Activated naive CD4-positive, alpha-beta T cell treated with anti-CD3 and anti-CD28 coated beads, Interleukin-2, amount 10 ng/mL, durations not matched to agents 7 days and 5 days (primary cell): Measurements from ENCODE around the gene PRSS50.
A peak's percentile ranks its signal among the peaks of the same experiment; 100 is the strongest.

ENCODE experiments used
- CTCF ChIA-PET: fragments of 350-600 bp; sonication (Branson Sonifier 250); formaldehyde crosslinking; loops from one replicate; lab custom pipeline; 2021; ENCODE audit warnings: antibody characterized with exemption; lab: Charles Lee
- DNase-seq: peaks from one replicate; pipeline ENCODE4 v3.0.0-alpha.2; 2020
- H3K27ac Mint-ChIP-seq: one replicate; pipeline ENCODE4 v1.8.0; 2021; ENCODE audit warnings: mild to moderate bottlenecking, moderate library complexity, mixed read lengths
- H3K27me3 Mint-ChIP-seq: one replicate; pipeline ENCODE4 v1.8.0; 2021; ENCODE audit warnings: mild to moderate bottlenecking, mixed read lengths
- H3K36me3 Mint-ChIP-seq: one replicate; pipeline ENCODE4 v1.8.0; 2021; ENCODE audit warnings: mixed read lengths
- H3K4me1 Mint-ChIP-seq: one replicate; pipeline ENCODE4 v1.8.0; 2021; ENCODE audit warnings: mixed read lengths
- H3K4me3 Mint-ChIP-seq: one replicate; pipeline ENCODE4 v1.8.0; 2021; ENCODE audit warnings: mild to moderate bottlenecking, moderate library complexity, mixed read lengths
- H3K9me3 Mint-ChIP-seq: one replicate; pipeline ENCODE4 v1.8.0; 2021; ENCODE audit warnings: mixed read lengths

Gene PRSS50

GRCh38 chr3:46669191-46669999, 48.3 kb downstream of the PRSS50 start:
- peak; percentile 19 for DNase-seq
- Mint-ChIP-seq H3K4me3 (no peak overlapping the region), H3K36me3 (peaks cover 3% of the 10 kb centered on the region), H3K9me3 (no peaks in the 10 kb centered on the region), H3K27me3 (no peaks in the 10 kb centered on the region), H3K27ac (no peak overlapping the region), H3K4me1 (no peaks in the 10 kb centered on the region)
- CTCF ChIA-PET, result interaction anchor here (0.6 kb wide), 1 partner anchor 696 kb away, joined by 3 read pairs; no protein-coding TSS in a partner anchor

- Mint-ChIP-seq H3K27ac (no peak overlapping the region), H3K9me3 (no peaks in the 10 kb centered on the region)
- CTCF ChIA-PET, result interaction anchor here (0.6 kb wide), 1 partner anchor 697 kb away, joined by 3 read pairs; no protein-coding TSS in a partner anchor
Observed at GRCh38 chr3:46668591-46668990, 49.1 kb downstream of the PRSS50 start.

GRCh38 chr3:46668116-46668515, 49.6 kb downstream of the PRSS50 start:
- Mint-ChIP-seq H3K27me3 (no peaks in the 10 kb centered on the region), H3K4me1 (no peaks in the 10 kb centered on the region), H3K27ac (no peak overlapping the region), H3K4me3 (no peak overlapping the region), H3K9me3 (no peaks in the 10 kb centered on the region), H3K36me3 (no peaks in the 10 kb centered on the region)
- DNase-seq, result no peak
- CTCF ChIA-PET, result no interaction called here

More at GRCh38 chr3:46668591-46668990, 49.1 kb downstream of the PRSS50 start:
- no peak for DNase-seq
- no peak overlapping the region for H3K4me3 Mint-ChIP-seq
- H3K4me1 Mint-ChIP-seq, result no peaks in the 10 kb centered on the region
- no peaks in the 10 kb centered on the region for H3K36me3 Mint-ChIP-seq
- no peaks in the 10 kb centered on the region for H3K27me3 Mint-ChIP-seq

- Mint-ChIP-seq H3K27ac (no peak overlapping the region), H3K27me3 (peaks cover 1% of the 10 kb centered on the region), H3K4me1 (no peaks in the 10 kb centered on the region), H3K36me3 (no peaks in the 10 kb centered on the region), H3K4me3 (no peak overlapping the region), H3K9me3 (no peaks in the 10 kb centered on the region)
- no peak for DNase-seq
- CTCF ChIA-PET, result no interaction called here
Observed at GRCh38 chr3:46667657-46668056, 50.0 kb downstream of the PRSS50 start.

- no peaks in the 10 kb centered on the region for H3K9me3 Mint-ChIP-seq
- no peaks in the 10 kb centered on the region for H3K4me1 Mint-ChIP-seq
- peaks cover 7% of the 10 kb centered on the region for H3K27me3 Mint-ChIP-seq
- no peak overlapping the region for H3K27ac Mint-ChIP-seq
- DNase-seq, result no peak
- CTCF ChIA-PET, result interaction anchor here (0.5 kb wide), 1 partner anchor 95 kb away, joined by 3 read pairs; no protein-coding TSS in a partner anchor
- no peaks in the 10 kb centered on the region for H3K36me3 Mint-ChIP-seq
- no peak overlapping the region for H3K4me3 Mint-ChIP-seq
Observed at GRCh38 chr3:46667061-46667621, 50.5 kb downstream of the PRSS50 start.

GRCh38 chr3:46666453-46666845, 51.2 kb downstream of the PRSS50 start:
- Mint-ChIP-seq H3K27ac (no peak overlapping the region), H3K4me3 (no peak overlapping the region), H3K4me1 (no peaks in the 10 kb centered on the region), H3K9me3 (no peaks in the 10 kb centered on the region), H3K27me3 (peaks cover 13% of the 10 kb centered on the region), H3K36me3 (no peaks in the 10 kb centered on the region)
- CTCF ChIA-PET, result interaction anchor here (0.5 kb wide), 1 partner anchor 94 kb away, joined by 3 read pairs; no protein-coding TSS in a partner anchor
- DNase-seq, result no peak

- no peak for DNase-seq
- no peaks in the 10 kb centered on the region for H3K4me1 Mint-ChIP-seq
- H3K27me3 Mint-ChIP-seq, result peaks cover 19% of the 10 kb centered on the region
- H3K36me3 Mint-ChIP-seq, result no peaks in the 10 kb centered on the region
- CTCF ChIA-PET, result no interaction called here
- H3K27ac Mint-ChIP-seq, result no peak overlapping the region
- no peaks in the 10 kb centered on the region for H3K9me3 Mint-ChIP-seq
- no peak overlapping the region for H3K4me3 Mint-ChIP-seq
Observed at GRCh38 chr3:46665763-46666452, 51.8 kb downstream of the PRSS50 start.

GRCh38 chr3:46664971-46665762, 52.5 kb downstream of the PRSS50 start:
- no peak overlapping the region for H3K4me3 Mint-ChIP-seq
- H3K4me1 Mint-ChIP-seq, result no peaks in the 10 kb centered on the region
- no peak overlapping the region for H3K27ac Mint-ChIP-seq
- H3K27me3 Mint-ChIP-seq, result peaks cover 26% of the 10 kb centered on the region
- no peaks in the 10 kb centered on the region for H3K36me3 Mint-ChIP-seq
- no peak for DNase-seq
- CTCF ChIA-PET, result interaction anchor here (1.1 to 1.4 kb wide), 2 partner anchors 8 to 176 kb away, joined by 3 to 5 read pairs; no protein-coding TSS in a partner anchor
- H3K9me3 Mint-ChIP-seq, result no peaks in the 10 kb centered on the region

- Mint-ChIP-seq H3K27ac (no peak overlapping the region), H3K36me3 (no peaks in the 10 kb centered on the region), H3K4me1 (no peaks in the 10 kb centered on the region), H3K4me3 (no peak overlapping the region), H3K9me3 (no peaks in the 10 kb centered on the region), H3K27me3 (peaks cover 32% of the 10 kb centered on the region)
- no peak for DNase-seq
- CTCF ChIA-PET, result interaction anchor here (0.8 to 1.4 kb wide), 5 partner anchors 9 to 175 kb away, joined by 3 to 5 read pairs (median 3); no protein-coding TSS in a partner anchor
Observed at GRCh38 chr3:46664188-46664970, 53.3 kb downstream of the PRSS50 start.

GRCh38 chr3:46663591-46664135, 54.0 kb downstream of the PRSS50 start:
- Mint-ChIP-seq H3K4me3 (no peak overlapping the region), H3K27ac (no peak overlapping the region), H3K27me3 (peaks cover 32% of the 10 kb centered on the region), H3K9me3 (no peaks in the 10 kb centered on the region), H3K4me1 (no peaks in the 10 kb centered on the region), H3K36me3 (no peaks in the 10 kb centered on the region)
- CTCF ChIA-PET, result interaction anchor here (0.8 to 1.4 kb wide), 4 partner anchors 19 to 174 kb away, joined by 3 to 5 read pairs (median 4); no protein-coding TSS in a partner anchor
- DNase-seq, result peak; percentile 45

GRCh38 chr3:46662771-46663551, 54.7 kb downstream of the PRSS50 start:
- Mint-ChIP-seq H3K9me3 (no peaks in the 10 kb centered on the region), H3K27ac (no peak overlapping the region), H3K4me3 (no peak overlapping the region), H3K27me3 (peaks cover 37% of the 10 kb centered on the region), H3K36me3 (no peaks in the 10 kb centered on the region), H3K4me1 (no peaks in the 10 kb centered on the region)
- CTCF ChIA-PET, result no interaction called here
- no peak for DNase-seq
